GM12874 (cell line): ENCODE data around the gene RASA3.

Experiments used
- CTCF ChIP-seq: IDR thresholded peaks from 2 replicates; pipeline ENCODE4 v1.5.1; 2011; ENCODE audit warnings: low read depth, mild to moderate bottlenecking, control low read depth, low read length, moderate library complexity; ENCODE audit not compliant: insufficient read depth

RASA3 gene

DNA sequence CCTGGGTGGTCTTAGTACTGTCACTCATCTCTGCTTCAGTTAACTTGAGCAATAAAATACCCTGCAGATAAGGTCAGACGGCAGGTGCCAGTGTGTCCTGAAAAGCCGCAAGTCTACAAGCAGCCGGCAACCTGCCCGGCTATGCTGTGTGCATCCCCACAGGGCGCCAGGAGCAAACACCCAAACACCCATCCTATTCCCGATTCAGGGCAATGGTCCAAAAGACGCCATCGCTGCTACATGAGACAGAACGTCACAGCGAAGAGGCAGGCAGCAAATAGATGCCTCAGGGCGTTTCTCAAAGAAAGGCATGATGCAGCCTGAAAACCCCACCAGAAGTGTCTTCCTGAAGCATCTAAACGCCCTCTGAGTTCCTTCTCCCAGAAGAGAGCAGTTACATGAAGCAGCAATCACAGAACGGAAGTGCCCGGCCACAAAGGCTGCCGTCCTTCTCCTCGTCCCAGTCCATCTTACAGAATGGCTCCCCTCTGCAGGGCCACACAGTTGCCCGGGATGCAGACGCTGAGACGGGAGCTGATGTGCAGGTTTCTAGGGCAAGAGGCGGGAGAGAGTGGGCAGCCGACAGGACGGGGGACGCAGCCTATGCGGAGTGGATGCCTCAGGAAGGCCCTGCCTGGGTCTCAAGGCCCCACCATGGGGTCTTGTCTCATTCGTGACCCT lies 35.1 kb downstream of the RASA3 start:
- no peak for TF ChIP-seq CTCF

DNA sequence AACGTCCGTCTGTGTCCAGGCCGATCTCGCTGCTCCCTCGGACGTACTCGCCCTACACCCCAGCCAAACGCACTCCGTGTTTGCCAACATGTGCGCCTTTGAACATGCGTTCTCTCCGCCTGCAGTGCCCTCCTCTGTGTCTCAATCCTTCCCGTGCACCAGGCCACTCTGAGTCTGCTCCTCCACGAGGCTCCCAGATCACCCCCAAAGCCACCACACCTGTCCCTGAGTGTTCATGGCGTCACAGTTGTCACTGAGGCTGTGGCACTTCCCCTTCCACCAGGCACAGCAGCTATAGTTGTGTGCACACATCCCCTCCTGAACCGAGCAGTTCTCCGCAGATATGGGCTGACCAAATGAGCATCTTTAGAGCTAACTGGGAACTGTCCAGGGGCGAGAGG lies 35.6 kb downstream of the RASA3 start:
- TF ChIP-seq CTCF = no peak

DNA sequence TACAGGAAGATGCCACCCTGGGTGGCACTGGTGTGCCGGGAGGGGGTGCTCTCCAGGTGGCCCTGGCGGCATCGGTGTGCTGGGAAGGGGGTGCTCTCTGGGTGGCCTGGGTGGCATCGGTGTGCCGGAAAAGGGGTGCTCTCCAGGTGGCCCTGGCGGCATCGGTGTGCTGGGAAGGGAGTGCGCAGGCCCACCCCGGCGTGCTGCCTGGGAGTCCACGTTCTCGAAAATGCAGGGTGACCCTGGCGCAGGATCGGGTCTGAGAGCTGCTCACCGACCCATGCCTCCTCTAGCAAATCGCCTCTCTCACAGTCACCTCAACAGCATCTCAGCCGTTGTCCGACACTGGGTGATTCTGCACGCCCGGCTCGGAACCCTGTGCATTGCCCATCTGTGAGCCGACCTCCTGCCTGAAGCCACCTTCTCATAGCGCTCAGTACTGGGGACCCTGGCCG lies 36.4 kb downstream of the RASA3 start:
- no peak for TF ChIP-seq CTCF

- TF ChIP-seq CTCF = no peak
Measured at GRCh38 chr13:114095486-114095885, 36.9 kb downstream of the RASA3 start.

DNA sequence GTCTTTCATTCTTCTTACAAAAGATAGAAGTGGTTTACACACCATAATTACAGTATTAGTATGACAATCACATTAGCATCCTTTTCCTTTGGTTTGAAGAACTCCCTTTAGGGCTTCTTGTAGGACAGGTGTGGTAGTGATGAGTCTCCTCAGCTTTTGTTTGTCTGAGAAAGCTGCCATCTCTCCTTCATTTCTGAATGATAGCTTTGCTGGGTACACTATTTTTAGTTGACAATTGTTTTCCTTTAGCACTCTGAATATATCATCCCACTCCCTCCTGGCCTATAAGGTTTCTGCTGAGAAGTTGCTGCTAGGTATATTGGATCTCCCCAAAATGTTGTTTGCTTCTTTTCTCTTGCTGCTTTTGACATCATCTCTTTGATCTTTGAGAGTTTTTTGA lies 39.3 kb downstream of the RASA3 start:
- TF ChIP-seq CTCF = no peak

- TF ChIP-seq CTCF = no peak
Measured at GRCh38 chr13:114092468-114092867, 40.0 kb downstream of the RASA3 start.

GRCh38 chr13:114090476-114090875 lies 41.9 kb downstream of the RASA3 start:
- TF ChIP-seq CTCF = no peak
